GM12891 (cell line): ENCODE results near the gene PSMG1.

Source experiments
- DNase-seq: peaks from one replicate; pipeline ENCODE4 v3.0.0; 2011; ENCODE audit warnings: low spot score; ENCODE audit not compliant: insufficient read length
- FAIRE-seq: peaks from 2 replicates; lab custom pipeline; 2011; peaks lifted over from hg19 to GRCh38; lab: Jason Lieb, UNC
- PAX5 ChIP-seq: IDR thresholded peaks from 2 replicates; pipeline ENCODE4 v1.6.1; 2011; ENCODE audit warnings: low read length, moderate library complexity, mild to moderate bottlenecking; ENCODE audit not compliant: insufficient read depth, severe bottlenecking
- POLR2A ChIP-seq: IDR thresholded peaks from 2 replicates; pipeline ENCODE4 v1.6.1; 2011; ENCODE audit warnings: low read depth, low read length, control low read depth
- POLR2AphosphoS5 ChIP-seq: IDR thresholded peaks from 2 replicates; pipeline ENCODE4 v1.6.1; 2011; ENCODE audit warnings: low read depth, low read length, control low read depth
- POU2F2 ChIP-seq: IDR thresholded peaks from 2 replicates; pipeline ENCODE4 v1.6.1; 2011; ENCODE audit warnings: low read depth, mild to moderate bottlenecking, control low read depth, low read length, moderate library complexity
- SPI1 ChIP-seq: IDR thresholded peaks from 2 replicates; pipeline ENCODE4 v1.6.1; 2011; ENCODE audit warnings: low read depth, low read length, control low read depth
- TAF1 ChIP-seq: IDR thresholded peaks from 2 replicates; pipeline ENCODE4 v1.6.1; 2011; ENCODE audit warnings: low read depth, low read length, control low read depth

Gene PSMG1

DNA sequence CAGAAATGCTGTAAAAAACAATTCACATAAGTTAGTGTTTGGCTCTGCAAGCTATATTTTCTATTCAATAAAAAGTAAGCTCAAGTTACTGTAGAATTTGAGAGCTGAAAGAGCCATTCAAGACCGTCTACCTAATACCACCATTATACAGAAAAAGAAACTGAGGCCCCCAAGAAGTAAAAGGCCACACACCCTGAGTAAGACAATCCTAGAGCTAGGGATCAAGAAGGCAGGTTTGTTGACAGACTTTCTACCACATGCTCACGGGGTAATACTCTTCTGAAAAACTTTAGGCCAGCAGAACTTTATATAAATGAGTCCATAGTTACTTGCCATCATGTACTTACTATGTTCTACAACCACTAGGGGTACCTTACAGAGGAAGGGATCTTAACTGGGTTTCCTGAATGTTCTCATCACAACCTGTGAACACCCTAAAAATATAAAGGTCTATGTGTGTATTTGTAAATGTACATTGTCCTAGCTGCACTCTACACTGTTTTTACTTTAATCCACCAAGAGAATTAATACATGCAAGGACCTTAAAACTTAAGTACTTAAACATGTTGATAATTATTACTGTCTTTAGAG lies 2.7 kb downstream of the PSMG1 start:
- TF ChIP-seq POLR2AphosphoS5 (no peak), POU2F2 (no peak), PAX5 (no peak), POLR2A (no peak), SPI1 (no peak)
- FAIRE-seq = no peak
- no peak for DNase-seq

DNA sequence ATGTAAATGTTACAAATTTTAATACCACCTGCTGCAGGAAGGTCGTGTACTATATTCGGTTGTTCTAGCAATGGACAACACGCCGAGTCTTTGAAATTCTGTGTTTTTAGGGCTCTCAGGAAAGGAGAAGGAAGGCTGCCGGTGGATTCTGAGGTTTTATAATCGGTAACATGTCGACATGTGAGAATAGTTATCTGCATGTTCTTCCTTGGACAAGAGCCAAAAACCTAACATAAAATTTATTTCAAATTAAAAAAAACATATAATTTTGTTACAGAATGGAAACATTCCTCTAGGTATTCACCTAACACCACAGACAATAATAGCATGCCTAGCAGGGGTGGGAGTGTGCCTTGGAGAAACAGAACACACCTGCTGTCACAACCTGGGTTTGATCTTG lies 4.8 kb downstream of the PSMG1 start:
- DNase-seq (no peak), FAIRE-seq (no peak)

DNA sequence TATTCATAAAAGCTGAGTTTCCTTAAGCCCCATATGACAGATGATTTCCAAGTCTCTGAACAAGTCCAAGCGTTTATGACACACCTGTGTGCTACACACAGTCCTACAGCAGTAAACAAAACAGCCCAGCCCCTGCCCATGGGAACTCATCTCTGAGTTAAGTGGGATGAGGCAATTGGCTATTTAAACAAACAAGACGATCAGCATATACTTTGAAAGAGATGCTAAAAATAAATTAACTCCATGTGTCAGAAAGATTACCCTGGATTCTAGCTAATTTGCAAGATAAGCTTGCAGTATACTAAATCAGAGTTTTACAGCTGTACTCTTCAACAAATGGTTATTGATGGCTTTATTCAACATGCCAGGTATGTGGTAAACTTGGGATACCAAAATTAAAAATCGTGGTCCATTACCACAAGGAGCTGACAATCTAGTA lies 7.0 kb downstream of the PSMG1 start:
- FAIRE-seq (no peak), DNase-seq (no peak)
- no peak for TF ChIP-seq PAX5
- no peak for TF ChIP-seq TAF1
- no peak for TF ChIP-seq POU2F2
- no peak for TF ChIP-seq POLR2A
- TF ChIP-seq POLR2AphosphoS5 = no peak
- TF ChIP-seq SPI1 = no peak

More for the DNA sequence above, 4.8 kb downstream of the PSMG1 start:
- TF ChIP-seq PAX5 (no peak), POLR2A (no peak), POU2F2 (no peak)

DNA sequence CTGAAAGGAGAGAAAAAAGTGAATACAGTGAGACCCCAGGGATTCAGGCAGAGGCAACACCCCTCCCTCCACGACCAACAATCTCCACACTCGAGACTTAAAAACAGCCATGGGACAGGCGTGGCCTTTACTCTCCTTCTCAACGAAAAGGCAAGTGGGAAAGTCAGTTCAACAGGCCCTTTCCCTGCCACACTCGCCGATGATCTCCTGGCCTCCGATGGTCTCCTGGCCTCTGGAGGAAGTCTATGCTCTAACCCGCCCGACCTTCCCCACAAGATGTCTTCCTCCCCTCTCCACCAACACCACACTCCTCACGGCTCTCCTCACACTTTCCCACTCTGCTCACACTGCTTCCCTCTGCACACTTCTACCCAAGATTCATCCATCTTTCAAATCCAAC lies 7.6 kb downstream of the PSMG1 start:
- TF ChIP-seq SPI1 (no peak), POLR2AphosphoS5 (no peak), TAF1 (no peak), PAX5 (no peak), POU2F2 (no peak)
- FAIRE-seq = no peak

DNA sequence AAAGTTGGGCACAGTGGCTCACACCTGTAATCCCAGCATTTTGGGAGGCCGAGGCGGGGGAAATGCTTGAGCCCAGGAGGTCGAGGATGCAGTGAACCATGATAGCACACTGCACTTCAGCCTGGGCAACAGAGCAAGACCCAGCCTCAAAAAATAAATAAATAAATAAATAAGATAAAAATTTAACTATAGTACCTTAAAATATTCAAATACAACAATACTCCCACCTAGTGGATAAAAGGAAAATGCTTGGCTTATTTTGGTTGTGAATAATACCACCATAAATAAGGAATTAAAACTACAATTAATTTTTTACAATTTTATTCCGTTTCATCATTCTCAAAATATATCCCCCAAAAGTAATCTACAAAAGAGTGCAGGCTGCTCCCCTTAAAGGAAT lies 8.1 kb downstream of the PSMG1 start:
- FAIRE-seq (no peak), DNase-seq (no peak)
- TF ChIP-seq SPI1 = no peak
- no peak for TF ChIP-seq PAX5
- no peak for TF ChIP-seq TAF1

More for the DNA sequence above, 7.6 kb downstream of the PSMG1 start:
- no peak for DNase-seq

DNA sequence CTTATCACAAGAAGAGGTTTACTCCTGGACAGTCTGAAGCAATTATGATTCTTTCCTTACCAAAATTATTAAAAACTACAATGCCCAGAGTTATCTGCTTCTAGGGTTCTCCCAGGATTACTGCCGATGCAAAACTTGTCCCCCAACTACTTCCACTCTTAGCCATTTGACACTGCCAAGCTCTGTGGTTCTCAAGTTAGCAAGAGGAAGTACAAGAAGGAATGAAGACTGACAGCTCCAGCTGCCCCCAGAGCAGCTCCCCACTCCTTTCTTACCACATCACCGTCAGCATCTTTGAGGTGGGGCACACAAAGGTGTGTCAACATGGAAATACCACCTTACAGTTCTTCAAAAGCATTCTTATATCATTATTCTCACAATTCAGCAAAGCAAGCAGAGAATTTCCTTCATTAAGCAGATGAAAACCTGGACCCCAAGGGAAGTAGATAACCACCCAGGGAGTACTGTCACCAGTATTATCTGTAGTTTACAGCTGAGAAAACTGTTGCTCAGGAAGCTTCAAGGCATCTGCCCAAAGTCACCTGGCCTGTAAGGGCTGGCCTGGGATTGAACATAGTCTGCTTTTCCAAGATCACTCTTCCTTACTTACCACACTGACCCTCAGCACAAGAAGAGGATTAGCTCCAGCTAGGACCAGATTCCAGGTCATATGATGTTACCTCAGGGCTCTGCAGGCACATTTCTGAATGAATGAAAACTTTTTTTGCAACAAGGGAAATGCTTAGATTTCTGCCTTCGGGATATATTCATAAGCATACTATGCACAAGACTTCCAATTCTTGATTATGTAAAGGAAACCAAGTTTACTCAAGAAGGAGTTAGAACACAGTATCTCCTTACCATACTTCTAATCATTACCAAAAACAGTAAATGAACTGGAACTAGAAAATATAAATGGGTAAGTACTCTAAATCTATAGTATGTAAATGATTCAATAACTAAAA lies 9.3 kb downstream of the PSMG1 start:
- no peak for TF ChIP-seq POLR2A
- TF ChIP-seq POU2F2 = no peak
- TF ChIP-seq PAX5 = no peak
- TF ChIP-seq POLR2AphosphoS5 = no peak
- no peak for TF ChIP-seq TAF1
- no peak for TF ChIP-seq SPI1
- no peak for FAIRE-seq

DNA sequence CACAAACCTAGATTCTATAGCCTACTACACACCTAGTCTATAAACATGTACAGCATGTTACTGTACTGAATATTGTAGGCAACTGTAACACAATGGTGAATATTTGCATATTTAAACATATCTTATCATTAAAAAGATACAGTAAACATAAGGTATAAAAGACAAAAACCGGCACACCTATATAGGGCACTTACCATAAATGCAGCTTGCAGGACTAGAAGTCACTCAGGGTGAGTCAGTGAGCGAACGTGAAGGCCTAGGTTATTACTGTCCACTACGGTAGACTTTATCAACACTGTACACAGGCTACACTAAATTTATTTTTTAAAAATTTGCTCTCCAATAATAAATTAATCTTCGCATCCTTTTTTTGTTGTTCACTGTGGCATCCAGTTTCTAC lies 13.3 kb downstream of the PSMG1 start:
- TF ChIP-seq PAX5 (no peak), TAF1 (no peak), SPI1 (no peak), POU2F2 (no peak), POLR2AphosphoS5 (no peak), POLR2A (no peak)
- no peak for FAIRE-seq
- no peak for DNase-seq

More for the DNA sequence above, 9.3 kb downstream of the PSMG1 start:
- DNase-seq = no peak

DNA sequence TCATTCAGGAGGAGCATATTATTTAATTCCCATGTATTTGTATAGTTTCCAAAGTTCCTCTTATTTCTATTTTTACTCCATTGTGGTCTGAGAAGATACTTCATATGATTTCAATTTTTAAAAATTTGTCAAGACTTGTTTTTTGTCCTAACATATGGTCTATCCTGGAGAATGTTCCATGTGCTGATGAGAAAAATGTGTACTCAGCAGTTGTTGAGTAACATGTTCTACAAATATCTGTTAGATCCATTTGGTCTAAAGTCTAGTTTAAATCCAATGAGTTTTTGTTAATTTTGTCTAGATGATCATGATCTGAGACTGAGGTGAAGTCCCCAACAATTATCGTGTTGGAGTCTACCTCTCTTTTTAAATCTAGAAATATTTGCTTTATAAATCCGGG lies 14.5 kb downstream of the PSMG1 start:
- TF ChIP-seq POLR2A (no peak), POLR2AphosphoS5 (no peak), TAF1 (no peak), SPI1 (no peak), POU2F2 (no peak), PAX5 (no peak)
- DNase-seq (no peak), FAIRE-seq (no peak)

DNA sequence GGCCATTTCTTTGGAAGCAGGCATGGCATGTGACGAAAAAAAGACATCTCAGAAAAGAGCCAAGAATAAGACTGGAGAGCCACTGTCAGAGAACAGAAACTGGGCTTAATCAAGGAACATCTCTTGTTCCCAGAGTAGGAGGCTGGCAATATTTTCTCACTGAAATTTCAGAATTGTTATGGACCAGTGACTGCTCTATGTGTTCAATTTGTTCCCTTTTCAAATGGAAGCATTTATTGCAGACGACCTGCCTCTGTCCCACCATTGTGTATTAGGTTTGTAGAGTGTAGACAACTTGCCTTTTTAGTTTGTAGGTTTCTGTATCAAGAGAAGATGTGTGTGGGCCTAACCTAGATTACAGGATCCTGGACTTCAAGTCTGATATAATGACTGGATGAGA lies 18.7 kb downstream of the PSMG1 start:
- FAIRE-seq = no peak
- no peak for DNase-seq
- TF ChIP-seq TAF1 = no peak
- no peak for TF ChIP-seq POU2F2
- TF ChIP-seq SPI1 = no peak
- no peak for TF ChIP-seq POLR2A
- no peak for TF ChIP-seq PAX5
- no peak for TF ChIP-seq POLR2AphosphoS5

DNA sequence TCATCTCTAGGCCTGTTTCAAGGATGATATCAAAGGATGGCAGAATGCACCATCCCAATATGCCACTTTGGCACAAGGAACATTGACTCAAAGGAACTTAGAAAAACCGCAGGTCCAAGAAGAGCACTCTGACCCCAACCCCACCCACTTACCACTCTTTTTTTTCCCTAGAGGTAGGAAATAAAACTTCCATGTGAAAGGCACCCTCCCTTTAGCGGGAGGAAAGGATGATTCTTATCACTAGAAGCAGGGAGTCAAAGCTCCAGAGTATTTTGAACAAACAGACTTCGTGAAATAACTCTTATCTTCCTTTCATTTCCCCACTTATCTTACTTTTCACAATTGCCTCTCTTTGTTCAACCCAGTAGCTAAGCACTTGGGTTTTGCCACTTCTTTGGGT lies 22.2 kb downstream of the PSMG1 start:
- FAIRE-seq (no peak), DNase-seq (no peak)
- no peak for TF ChIP-seq POLR2A
- TF ChIP-seq SPI1 = no peak
- no peak for TF ChIP-seq POLR2AphosphoS5
- TF ChIP-seq PAX5 = no peak
- TF ChIP-seq TAF1 = no peak
- no peak for TF ChIP-seq POU2F2
